T-helper 1 cell treated with Interleukin-12 subunit alpha and Interleukin-12 subunit beta and Interleukin-4 antibody, amounts not matched to agents 30 ng/mL and 1 ng/mL, for 36 hours (primary cell): Measurements from ENCODE around the gene BCL7C. TPM values are rescaled to one million over a fixed set of nuclear protein-coding genes. Genes with fewer than 3 reads are reported as not detected.
"Not testable (repeated sequence)": the region's sequence is repeated elsewhere in the genome, so short reads cannot be mapped to it uniquely, and the experiment has no call there.

Experiments used
- intact Hi-C: fragments of 100-400 bp; cut with micrococcal nuclease; formaldehyde crosslinking; loops from one replicate; pipeline ENCODE4 v1.15.1; 2024
- total RNA-seq: library from RNA; stranded (reverse); gene quantifications from 2 replicates; pipeline ENCODE4 v1.2.3, GENCODE V29; 2022

BCL7C gene
- total RNA-seq = 26.3 and 26.7 TPM in 2 replicates

DNA sequence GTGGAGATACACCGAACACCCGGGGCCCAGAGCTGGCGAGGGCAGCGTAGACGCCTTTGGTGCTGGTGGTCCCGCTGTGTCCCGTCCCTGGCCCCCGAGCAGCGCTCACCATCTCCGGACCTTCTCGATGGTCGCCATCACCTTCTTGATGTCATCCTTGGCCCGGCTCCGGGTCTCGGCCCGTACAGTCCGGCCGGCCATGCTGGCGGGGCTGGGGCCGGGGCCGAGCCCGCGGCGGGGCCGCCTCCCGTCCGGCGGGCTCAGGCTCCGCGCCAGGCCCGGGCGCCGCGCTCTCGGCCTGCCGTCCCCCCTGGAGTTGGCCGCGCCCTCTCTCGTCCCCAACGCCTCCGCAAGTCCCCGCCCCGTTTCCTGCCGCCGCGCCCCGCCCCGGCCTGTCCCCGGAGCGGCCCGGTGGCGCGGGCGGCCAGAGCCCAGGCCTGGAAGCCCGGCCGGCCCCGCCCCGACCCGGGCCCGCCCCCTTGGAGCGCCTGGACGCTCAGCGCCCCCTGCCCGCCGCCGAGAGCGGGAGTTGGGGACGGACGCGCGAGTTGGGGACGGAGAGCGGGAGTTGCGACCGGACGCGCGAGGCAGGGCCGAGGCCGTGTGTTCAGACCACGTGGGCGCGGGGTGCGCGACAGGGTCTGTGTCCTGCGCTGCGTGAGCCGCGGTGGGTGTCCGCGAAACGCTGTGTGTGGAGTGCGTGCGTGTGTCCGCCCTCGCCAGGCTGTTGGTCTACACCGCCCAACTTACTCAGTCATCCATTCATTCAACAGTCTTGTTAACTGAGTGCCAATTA lies at the start of gene BCL7C:
TSS of gene BCL7C (minus strand) at position 334 of the 796 bp plus-strand sequence. CDS start at position 201, 133 bp downstream.
- intact Hi-C loops = loop anchor here (1.0 kb wide), 1 partner anchor 9 kb away; no protein-coding TSS in a partner anchor

DNA sequence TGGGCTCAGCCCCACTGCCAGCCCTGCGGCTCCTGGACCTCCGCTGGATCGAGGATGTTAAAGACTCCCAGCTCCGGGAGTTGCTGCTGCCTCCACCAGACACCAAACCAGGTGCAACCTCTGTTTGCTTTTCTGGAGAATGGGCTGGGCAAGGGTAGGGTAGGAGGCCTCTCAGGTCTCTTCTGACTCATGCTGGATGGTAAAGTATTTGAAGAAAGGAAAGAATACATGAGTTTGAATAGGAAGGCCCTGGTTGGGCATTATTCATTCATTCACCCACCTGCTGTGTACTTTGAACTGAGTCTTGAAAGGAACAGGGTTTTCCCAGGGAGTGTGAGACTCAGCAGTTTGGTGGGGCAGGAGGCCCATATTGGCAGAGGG lies 48.5 kb upstream of the BCL7C start:
- intact Hi-C loops = loop anchor here (1.0 kb wide), 4 partner anchors 8 to 180 kb away; partner anchors contain the start of genes CFAP119, FBXL19 and RNF40

DNA sequence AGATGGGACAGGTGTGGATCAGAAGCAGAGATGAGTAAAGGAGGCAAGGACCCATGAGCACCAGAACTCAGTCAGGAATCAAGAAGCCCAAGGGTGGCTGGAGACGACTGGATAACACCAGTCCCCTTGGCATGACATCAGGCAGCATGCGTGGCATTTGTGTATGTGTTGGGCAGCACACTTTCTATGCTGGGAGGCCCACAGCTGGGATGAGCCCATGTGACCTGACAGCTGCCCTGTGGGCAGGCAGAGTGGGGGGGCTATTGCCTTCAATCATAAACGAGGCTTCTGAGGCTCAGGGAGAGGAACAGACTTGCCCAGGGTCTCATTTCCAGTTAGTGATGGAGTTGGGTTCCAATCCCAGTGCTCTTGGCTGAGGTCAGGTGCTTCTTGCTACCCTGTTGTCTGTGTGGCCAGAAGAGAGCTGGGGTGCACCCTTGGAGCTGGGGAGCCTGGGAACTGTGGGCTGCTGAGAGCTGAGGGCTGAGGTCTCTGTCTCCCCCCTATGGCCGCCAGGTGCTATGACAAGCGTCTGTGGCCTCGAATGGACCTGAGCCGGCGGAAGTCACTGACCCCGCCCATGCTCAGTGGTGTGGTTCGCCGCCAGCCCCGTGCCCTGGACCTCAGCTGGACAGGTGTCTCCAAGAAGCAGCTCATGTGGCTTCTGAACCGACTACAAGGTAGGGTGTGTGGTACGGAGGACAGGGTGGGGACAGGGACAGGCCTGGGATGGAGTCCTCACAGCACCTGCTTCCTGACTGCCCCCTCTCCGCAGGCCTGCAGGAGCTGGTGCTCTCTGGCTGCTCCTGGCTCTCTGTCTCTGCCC lies 47.9 kb upstream of the BCL7C start:
- intact Hi-C loops = loop anchor here (1.0 kb wide), 4 partner anchors 8 to 180 kb away; partner anchors contain the start of genes CFAP119, FBXL19 and RNF40

GRCh38 chr16:30939571-30939970 lies 45.7 kb upstream of the BCL7C start:
- intact Hi-C loops = not testable (repeated sequence)

DNA sequence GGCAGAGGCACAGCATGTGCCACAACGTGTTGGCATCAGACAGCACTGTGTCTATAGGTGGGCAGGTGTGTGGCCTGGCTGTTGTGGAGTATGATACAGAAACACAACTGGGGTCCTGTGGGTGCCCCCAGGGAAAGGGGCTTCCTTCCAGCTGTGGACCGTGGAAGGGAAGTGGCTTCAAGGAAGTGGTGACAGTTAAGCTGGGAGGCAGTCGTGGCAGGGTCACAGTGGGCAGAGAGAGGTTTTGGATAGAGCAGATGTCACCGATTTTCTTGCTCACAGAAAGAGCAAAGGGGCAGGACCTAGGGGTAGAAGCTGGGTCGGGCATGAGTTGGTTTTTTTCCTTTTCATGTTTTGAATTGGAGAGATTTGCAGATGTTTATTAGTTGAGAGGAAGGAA lies 43.8 kb upstream of the BCL7C start:
- intact Hi-C loops = no loop called here

DNA sequence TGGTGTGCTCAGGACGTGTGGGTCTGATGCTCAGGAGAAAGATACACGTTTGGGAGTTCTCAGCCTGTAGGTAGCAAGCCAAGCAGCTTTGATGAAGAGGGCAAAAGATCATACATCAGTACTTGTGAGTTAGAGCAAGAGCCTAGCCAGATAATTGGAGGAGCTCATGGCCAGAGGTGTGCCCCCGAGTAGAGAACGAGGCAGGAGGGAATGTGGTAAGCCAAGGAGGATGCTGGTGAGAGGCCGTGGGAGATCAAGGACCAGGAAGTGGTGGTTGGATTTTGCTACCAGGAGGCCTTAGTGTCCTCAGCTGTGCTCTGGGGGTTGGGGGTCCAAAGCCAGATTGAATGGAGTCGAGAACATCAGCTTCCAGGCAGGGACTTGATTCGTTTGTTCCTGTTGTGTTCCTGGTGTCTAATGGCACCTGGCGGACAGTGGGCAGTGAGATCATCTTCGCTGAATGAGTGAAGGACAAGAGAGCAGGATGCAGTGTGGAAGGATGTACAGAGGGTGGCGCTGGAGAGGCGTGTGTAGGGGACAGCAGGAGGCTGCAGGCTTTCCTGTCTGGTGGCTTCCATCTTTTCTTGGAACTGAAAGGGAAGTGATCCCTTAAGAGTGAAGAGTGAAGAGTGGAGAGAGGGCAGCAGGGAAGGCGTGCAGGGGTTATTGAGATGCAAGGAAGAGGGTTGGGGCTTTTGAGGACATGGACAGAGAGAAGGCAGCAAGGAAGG lies 41.1 kb upstream of the BCL7C start:
- intact Hi-C loops = no loop called here

DNA sequence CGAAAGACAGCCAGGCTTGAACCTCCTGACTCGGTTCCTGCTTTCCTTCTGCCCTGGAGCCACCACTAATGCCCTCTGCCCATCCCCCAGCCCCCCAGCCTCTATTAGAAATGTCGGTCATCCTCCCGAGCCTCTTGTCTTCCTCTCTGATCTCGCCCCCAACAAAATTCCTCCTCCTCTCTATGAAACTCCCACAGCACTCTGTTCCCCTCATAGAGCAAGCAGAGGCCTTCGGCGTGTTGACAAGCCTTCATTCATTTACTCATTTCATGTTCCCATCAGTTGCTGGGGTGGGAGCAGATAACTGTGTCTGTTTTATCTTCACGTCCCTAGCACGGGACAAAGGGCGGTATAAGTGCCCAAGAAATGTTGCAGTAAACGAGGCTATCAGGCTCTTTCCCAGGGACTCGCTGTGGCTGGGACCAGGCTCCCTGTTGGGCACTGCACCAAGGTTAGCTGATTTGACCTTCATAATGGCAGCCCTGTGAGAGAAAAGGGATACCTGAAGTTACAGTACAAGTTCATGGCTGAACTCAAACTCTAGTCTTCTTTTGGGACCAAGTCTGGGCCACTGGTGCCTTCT lies 37.3 kb upstream of the BCL7C start:
- intact Hi-C loops = no loop called here

- intact Hi-C loops = no loop called here
Measured at GRCh38 chr16:30930160-30930571, 36.3 kb upstream of the BCL7C start.

GRCh38 chr16:30929167-30929566 lies 35.3 kb upstream of the BCL7C start:
- intact Hi-C loops = no loop called here

DNA sequence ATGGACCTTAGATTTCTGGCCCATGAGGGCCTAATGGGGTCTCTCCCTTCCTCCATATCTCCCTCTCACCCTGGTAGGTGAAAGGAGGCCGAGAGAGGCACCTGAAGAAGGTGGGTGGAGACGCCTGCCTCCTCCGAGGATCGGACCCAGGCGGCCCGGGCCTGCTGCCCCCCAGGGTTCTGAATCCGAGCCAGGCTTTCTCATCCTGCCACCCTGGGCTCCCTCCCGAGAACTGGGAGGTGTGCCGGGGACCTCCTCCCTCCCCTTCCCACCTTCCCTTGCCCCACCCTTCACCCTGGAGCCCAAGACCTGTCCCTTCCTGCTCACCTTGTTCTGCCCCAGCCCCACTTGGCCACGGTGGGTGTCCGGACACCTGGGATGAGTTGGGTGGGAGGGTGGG lies 34.5 kb upstream of the BCL7C start:
- intact Hi-C loops = no loop called here

- intact Hi-C loops = no loop called here
Measured at GRCh38 chr16:30927789-30928378, 34.0 kb upstream of the BCL7C start.

- intact Hi-C loops = no loop called here
Measured at GRCh38 chr16:30926937-30927788, 33.3 kb upstream of the BCL7C start.

DNA sequence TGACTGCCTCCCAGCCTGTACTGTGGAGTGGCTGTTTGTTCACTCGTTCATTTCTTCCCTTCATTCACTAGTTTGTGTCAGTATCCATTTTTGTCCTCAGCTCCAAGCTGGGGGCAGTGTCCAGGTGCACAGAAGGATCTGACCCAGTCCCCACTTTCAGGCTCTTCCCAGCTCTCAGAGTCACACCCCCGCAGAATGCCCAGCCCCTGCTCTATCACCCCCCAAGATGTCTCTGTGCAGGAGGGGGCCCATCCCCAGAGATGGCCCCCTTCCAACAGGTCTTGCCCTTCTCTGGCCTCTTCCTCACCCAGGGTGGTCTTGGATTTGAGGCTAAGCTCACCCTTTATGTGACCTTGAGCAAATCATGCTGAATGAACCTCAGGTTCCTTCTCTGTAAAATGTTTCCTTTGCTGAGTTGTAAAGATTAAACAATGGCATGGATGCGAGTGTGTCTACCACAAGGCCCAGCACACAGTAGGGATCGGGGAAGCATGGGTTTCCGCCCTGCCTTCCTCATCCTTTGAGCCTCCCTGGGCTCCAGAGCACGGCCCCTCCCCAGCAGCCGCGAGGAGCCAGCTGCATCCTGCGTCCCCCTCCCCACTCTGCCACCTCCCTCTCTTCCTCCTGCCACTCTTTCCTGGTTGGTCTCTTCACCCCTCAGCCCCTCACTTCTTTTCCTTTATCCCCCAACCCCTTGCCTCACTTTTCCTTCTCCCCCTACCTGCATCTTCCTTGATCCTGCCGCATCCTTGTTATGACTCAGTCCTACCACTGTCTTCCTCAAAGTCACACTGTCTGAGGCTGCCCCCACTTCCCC lies 32.3 kb upstream of the BCL7C start:
- intact Hi-C loops = no loop called here

- intact Hi-C loops = no loop called here
Measured at GRCh38 chr16:30925632-30925987, 31.7 kb upstream of the BCL7C start.

GRCh38 chr16:30924913-30925631 lies 31.2 kb upstream of the BCL7C start:
- intact Hi-C loops = loop anchor here (5.0 kb wide), 1 partner anchor 588 kb away; no protein-coding TSS in a partner anchor

DNA sequence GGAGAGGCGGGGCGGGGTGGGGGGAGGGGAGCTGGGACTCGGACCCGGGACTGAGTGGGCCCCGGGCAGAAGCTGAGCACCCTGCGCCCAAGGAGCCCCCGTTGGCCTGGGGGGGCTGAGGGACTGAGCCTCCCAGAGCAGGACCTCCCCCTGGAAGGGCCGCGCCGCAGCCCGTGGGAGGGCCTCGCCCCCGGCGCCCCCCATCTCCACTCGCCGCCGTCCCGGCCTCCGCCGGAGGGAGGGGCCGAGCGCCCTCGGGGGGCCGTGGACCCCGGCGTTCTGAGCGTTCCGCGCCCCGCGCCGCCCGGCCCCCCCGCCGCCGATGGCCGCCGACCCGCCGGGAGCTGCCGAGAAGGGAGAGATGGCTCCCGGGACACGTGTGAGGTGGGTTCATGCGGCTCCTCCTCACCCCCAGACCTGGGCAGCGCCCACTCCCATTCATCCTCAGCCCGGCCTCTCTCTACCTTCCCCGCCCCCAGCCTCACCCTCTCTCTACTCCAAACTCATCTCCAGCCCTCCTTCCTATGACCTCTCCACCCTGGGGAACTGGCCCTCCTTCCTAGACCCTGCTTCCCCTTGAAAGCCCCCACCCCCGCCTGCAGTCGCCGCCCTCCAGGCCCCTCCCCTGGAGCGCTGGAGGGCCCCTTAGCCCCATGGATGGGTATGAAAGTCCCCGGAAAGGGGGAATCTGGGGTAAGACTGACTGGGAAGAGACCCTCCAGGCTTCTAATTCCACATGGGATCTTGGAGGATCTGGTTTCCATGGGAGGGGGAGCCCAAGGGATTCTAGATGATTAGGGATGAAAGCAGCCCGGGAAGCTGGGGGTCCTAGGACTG lies 30.4 kb upstream of the BCL7C start:
- intact Hi-C loops = loop anchor here (5.0 kb wide), 1 partner anchor 587 kb away; no protein-coding TSS in a partner anchor

- intact Hi-C loops = loop anchor here (1.0 to 5.0 kb wide), 7 partner anchors 19 to 586 kb away; partner anchors contain the start of genes ARMC5 and SETD1A
Measured at GRCh38 chr16:30923554-30924075, 29.7 kb upstream of the BCL7C start, which contains the start of gene FBXL19. Gene FBXL19 (plus strand): TSS chr16:30923572. CDS start chr16:30925755, 2,183 bp downstream.
